SK-N-MC (cell line): ENCODE results near the gene MAPK12.

Source experiments
- EZH2 ChIP-seq: fragments of 200-600 bp; sonication (generic); IDR thresholded peaks from one replicate; pipeline ENCODE4 v1.6.1; 2017; ENCODE audit warnings: antibody characterized with exemption
- FOXP2 ChIP-seq: optimal IDR thresholded peaks from 2 replicates; pipeline ENCODE3; 2011; ENCODE audit warnings: mild to moderate bottlenecking, moderate library complexity; ENCODE audit not compliant: insufficient read depth; ENCODE audit errors: extremely low read length, control extremely low read depth
- POLR2AphosphoS5 ChIP-seq: IDR thresholded peaks from 2 replicates; pipeline ENCODE4 v1.6.1; 2012; ENCODE audit warnings: mild to moderate bottlenecking, low read depth, low read length, borderline replicate concordance

GRCh38 chr22:50272044-50272802 lies 10.7 kb upstream of the MAPK12 start:
- TF ChIP-seq EZH2: no peak
- TF ChIP-seq POLR2AphosphoS5: no peak
- TF ChIP-seq FOXP2: no peak
